WTC11 (cell line): ENCODE data around the gene FGD3. TPM values are rescaled to one million over a fixed set of nuclear protein-coding genes. Genes with fewer than 3 reads are reported as not detected.

Experiments used
- ATAC-seq: fragments of 200-7000 bp; cut with Tn5 transposase; 2 replicates; pipeline ENCODE4 v1.10.0; 2021; ENCODE audit warnings: mild to moderate bottlenecking, moderate library complexity
- CTCF ChIA-PET: fragments of 300-600 bp; sonication (Branson Sonifier 250); formaldehyde crosslinking; loops from one replicate; lab custom pipeline; 2021; ENCODE audit warnings: antibody characterized with exemption; lab: Charles Lee
- POLR2A ChIA-PET: fragments of 350-600 bp; sonication (Branson Sonifier 250); formaldehyde crosslinking; loops from one replicate; lab custom pipeline; 2021; ENCODE audit warnings: antibody characterized with exemption; lab: Charles Lee
- DNase-seq: peaks from one replicate; pipeline ENCODE4 v3.0.0; 2021; ENCODE audit warnings: low spot score
- H3K27ac Mint-ChIP-seq: 2 replicates; pipeline ENCODE4 v1.8.0; 2021; ENCODE audit warnings: mixed read lengths
- H3K27me3 Mint-ChIP-seq: 2 replicates; pipeline ENCODE4 v1.8.0; 2021; ENCODE audit warnings: low read depth, mild to moderate bottlenecking, moderate library complexity, mixed read lengths
- H3K36me3 Mint-ChIP-seq: 2 replicates; pipeline ENCODE4 v1.8.0; 2021; ENCODE audit warnings: mixed read lengths
- H3K4me1 Mint-ChIP-seq: 2 replicates; pipeline ENCODE4 v1.8.0; 2022; ENCODE audit warnings: mixed read lengths
- H3K4me3 Mint-ChIP-seq: 2 replicates; pipeline ENCODE4 v1.8.0; 2021; ENCODE audit warnings: mild to moderate bottlenecking, moderate library complexity, mixed read lengths
- H3K9me3 Mint-ChIP-seq: 2 replicates; pipeline ENCODE4 v1.8.0; 2021; ENCODE audit warnings: mixed read lengths
- ATF1 ChIP-seq: sonication (generic); formaldehyde crosslinking; IDR thresholded peaks from 2 replicates; pipeline ENCODE4 v1.8.1; 2023; ENCODE audit warnings: mild to moderate bottlenecking, moderate library complexity, missing genetic modification reagents
- ATF3 ChIP-seq: sonication (generic); formaldehyde crosslinking; conservative IDR thresholded peaks from 2 replicates; pipeline ENCODE4 v1.8.1; 2022; ENCODE audit warnings: mild to moderate bottlenecking, missing genetic modification reagents
- CBFB ChIP-seq: sonication (generic); formaldehyde crosslinking; IDR thresholded peaks from 2 replicates; pipeline ENCODE4 v1.8.1; 2022; ENCODE audit warnings: mild to moderate bottlenecking, low read depth, missing genetic modification reagents
- CREB1 ChIP-seq: sonication (generic); formaldehyde crosslinking; IDR thresholded peaks from 2 replicates; pipeline ENCODE4 v1.8.0; 2023; ENCODE audit warnings: mild to moderate bottlenecking, missing genetic modification reagents
- CTCF ChIP-seq: fragments of 200-600 bp; IDR thresholded peaks from 2 replicates; pipeline ENCODE4 v1.8.0; 2022; ENCODE audit warnings: antibody characterized with exemption
- E2F4 ChIP-seq: sonication (generic); formaldehyde crosslinking; IDR thresholded peaks from 2 replicates; pipeline ENCODE4 v1.8.1; 2022; ENCODE audit warnings: low read depth, mild to moderate bottlenecking, moderate library complexity, missing genetic modification reagents, borderline replicate concordance
- EMX1 ChIP-seq: fragments of 250-450 bp; sonication (Bioruptor Pico); IDR thresholded peaks from 2 replicates; pipeline ENCODE4 v1.8.0; 2021; ENCODE audit warnings: mild to moderate bottlenecking
- ESRRA ChIP-seq: sonication (generic); formaldehyde crosslinking; IDR thresholded peaks from 2 replicates; pipeline ENCODE4 v1.8.1; 2022; ENCODE audit warnings: mild to moderate bottlenecking, missing genetic modification reagents, borderline replicate concordance
- GABPB1 ChIP-seq: sonication (generic); formaldehyde crosslinking; IDR thresholded peaks from 2 replicates; pipeline ENCODE4 v1.8.1; 2023; ENCODE audit warnings: mild to moderate bottlenecking, missing genetic modification reagents
- HMGA2 ChIP-seq: fragments of 250-450 bp; sonication (Bioruptor Pico); IDR thresholded peaks from 2 replicates; pipeline ENCODE4 v1.4.0; 2021; ENCODE audit warnings: mild to moderate bottlenecking, moderate library complexity
- MXD4 ChIP-seq: fragments of 250-450 bp; sonication (Bioruptor Pico); IDR thresholded peaks from 2 replicates; pipeline ENCODE4 v1.8.0; 2021; ENCODE audit warnings: mild to moderate bottlenecking, moderate library complexity, borderline replicate concordance
- NFYB ChIP-seq: sonication (generic); formaldehyde crosslinking; conservative IDR thresholded peaks from 2 replicates; pipeline ENCODE4 v1.8.0; 2022; ENCODE audit warnings: low read depth, missing genetic modification reagents
- OVOL2 ChIP-seq: fragments of 250-450 bp; sonication (Bioruptor Pico); IDR thresholded peaks from 2 replicates; pipeline ENCODE4 v1.9.0; 2021; ENCODE audit warnings: mild to moderate bottlenecking, borderline replicate concordance
- RELA ChIP-seq: sonication (generic); formaldehyde crosslinking; IDR thresholded peaks from 2 replicates; pipeline ENCODE4 v1.8.1; 2022; ENCODE audit warnings: missing genetic modification reagents, mild to moderate bottlenecking, borderline replicate concordance
- SMAD4 ChIP-seq: sonication (generic); formaldehyde crosslinking; IDR thresholded peaks from 2 replicates; pipeline ENCODE4 v1.8.0; 2022; ENCODE audit warnings: mild to moderate bottlenecking, missing genetic modification reagents
- STAT6 ChIP-seq: sonication (generic); formaldehyde crosslinking; conservative IDR thresholded peaks from 2 replicates; pipeline ENCODE4 v1.8.1; 2023; ENCODE audit warnings: mild to moderate bottlenecking, low read depth, missing genetic modification reagents, moderate library complexity
- TEAD1 ChIP-seq: sonication (generic); formaldehyde crosslinking; IDR thresholded peaks from 2 replicates; pipeline ENCODE4 v1.8.0; 2022; ENCODE audit warnings: mild to moderate bottlenecking, missing genetic modification reagents
- TEAD4 ChIP-seq: sonication (generic); formaldehyde crosslinking; IDR thresholded peaks from 2 replicates; pipeline ENCODE4 v1.8.0; 2022; ENCODE audit warnings: mild to moderate bottlenecking, missing genetic modification reagents
- TP53 ChIP-seq: sonication (generic); formaldehyde crosslinking; IDR thresholded peaks from 2 replicates; pipeline ENCODE4 v1.8.1; 2023; ENCODE audit warnings: mild to moderate bottlenecking, missing genetic modification reagents
- ZNF232 ChIP-seq: sonication (generic); formaldehyde crosslinking; IDR thresholded peaks from 2 replicates; pipeline ENCODE4 v1.8.0; 2022; ENCODE audit warnings: mild to moderate bottlenecking, missing genetic modification reagents
- total RNA-seq: library from RNA; stranded (reverse); gene quantifications from 3 replicates; pipeline ENCODE4 v1.2.3, GENCODE V29; 2021
- TF ChIP-seq, protein P1 (sequence below): sonication (generic); formaldehyde crosslinking; IDR thresholded peaks from 2 replicates; pipeline ENCODE4 v1.8.1; 2022; ENCODE audit warnings: mild to moderate bottlenecking, moderate library complexity, missing genetic modification reagents
- TF ChIP-seq, protein P2 (sequence below): fragments of 250-450 bp; sonication (Bioruptor Pico); IDR thresholded peaks from 2 replicates; pipeline ENCODE4 v2.1.2; 2022; ENCODE audit warnings: mild to moderate bottlenecking, moderate library complexity

Gene FGD3
- total RNA-seq, 1 experiment from 2014 or later, result 1.9 TPM

- peak; percentile 3 for DNase-seq
- ChIA-PET CTCF (interaction anchor here (0.7 kb wide), 2 partner anchors 27 to 70 kb away, joined by 3 read pairs; no protein-coding TSS in a partner anchor), POLR2A (no interaction called here)
- no peak for ATAC-seq
- Mint-ChIP-seq H3K27me3 (no peaks in the 10 kb centered on the region), H3K36me3 (peaks cover 12% of the 10 kb centered on the region), H3K9me3 (peaks cover 11% of the 10 kb centered on the region), H3K4me1 (0 out of 2 replicates have a peak, but pooled peaks cover 2% of the 10 kb centered on the region), H3K4me3 (no peak overlapping the region), H3K27ac (no peak overlapping the region)
- TF ChIP-seq CTCF (no peak), GABPB1 (no peak), TP53 (CRISPR knock-in tag) (no peak), OVOL2 (CRISPR knock-in tag) (no peak), SMAD4 (CRISPR knock-in tag) (no peak), ESRRA (CRISPR knock-in tag) (no peak)
Observed at GRCh38 chr9:93084471-93084881, 137.2 kb downstream of the FGD3 start.

- Mint-ChIP-seq H3K36me3 (peaks cover 12% of the 10 kb centered on the region), H3K9me3 (peaks cover 11% of the 10 kb centered on the region), H3K27ac (no peak overlapping the region), H3K27me3 (no peaks in the 10 kb centered on the region; the same call in 1 of the 2 replicates), H3K4me1 (0 out of 2 replicates have a peak, but pooled peaks cover 2% of the 10 kb centered on the region), H3K4me3 (no peak overlapping the region)
- CTCF ChIA-PET, result no interaction called here
- no peak for ATAC-seq
- POLR2A ChIA-PET, result no interaction called here
- DNase-seq, result no peak
- no peak for TF ChIP-seq TEAD4 (CRISPR knock-in tag)
- no peak for TF ChIP-seq STAT6 (CRISPR knock-in tag)
- no peak for TF ChIP-seq E2F4
- no peak for TF ChIP-seq EMX1 (CRISPR knock-in tag)
- TF ChIP-seq, protein P1, sequence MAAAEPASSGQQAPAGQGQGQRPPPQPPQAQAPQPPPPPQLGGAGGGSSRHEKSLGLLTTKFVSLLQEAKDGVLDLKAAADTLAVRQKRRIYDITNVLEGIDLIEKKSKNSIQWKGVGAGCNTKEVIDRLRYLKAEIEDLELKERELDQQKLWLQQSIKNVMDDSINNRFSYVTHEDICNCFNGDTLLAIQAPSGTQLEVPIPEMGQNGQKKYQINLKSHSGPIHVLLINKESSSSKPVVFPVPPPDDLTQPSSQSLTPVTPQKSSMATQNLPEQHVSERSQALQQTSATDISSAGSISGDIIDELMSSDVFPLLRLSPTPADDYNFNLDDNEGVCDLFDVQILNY (CRISPR knock-in tag), result no peak
- TF ChIP-seq SMAD4 (CRISPR knock-in tag), result no peak
- no peak for TF ChIP-seq TEAD1 (CRISPR knock-in tag)
- no peak for TF ChIP-seq ZNF232 (CRISPR knock-in tag)
- TF ChIP-seq NFYB (CRISPR knock-in tag), result no peak
- no peak for TF ChIP-seq ATF3
- TF ChIP-seq CBFB, result no peak
- no peak for TF ChIP-seq CREB1
- no peak for TF ChIP-seq HMGA2
- TF ChIP-seq MXD4, result no peak
- no peak for TF ChIP-seq CTCF
- no peak for TF ChIP-seq RELA (CRISPR knock-in tag)
- TF ChIP-seq, protein P2, sequence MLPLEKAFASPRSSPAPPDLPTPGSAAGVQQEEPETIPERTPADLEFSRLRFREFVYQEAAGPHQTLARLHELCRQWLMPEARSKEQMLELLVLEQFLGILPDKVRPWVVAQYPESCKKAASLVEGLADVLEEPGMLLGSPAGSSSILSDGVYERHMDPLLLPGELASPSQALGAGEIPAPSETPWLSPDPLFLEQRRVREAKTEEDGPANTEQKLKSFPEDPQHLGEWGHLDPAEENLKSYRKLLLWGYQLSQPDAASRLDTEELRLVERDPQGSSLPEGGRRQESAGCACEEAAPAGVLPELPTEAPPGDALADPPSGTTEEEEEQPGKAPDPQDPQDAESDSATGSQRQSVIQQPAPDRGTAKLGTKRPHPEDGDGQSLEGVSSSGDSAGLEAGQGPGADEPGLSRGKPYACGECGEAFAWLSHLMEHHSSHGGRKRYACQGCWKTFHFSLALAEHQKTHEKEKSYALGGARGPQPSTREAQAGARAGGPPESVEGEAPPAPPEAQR, result no peak
- no peak for TF ChIP-seq ATF1 (CRISPR knock-in tag)
Observed at GRCh38 chr9:93085676-93086075, 138.4 kb downstream of the FGD3 start.
